HepG2 (cell line): ENCODE data around the gene TBXA2R. TPM values are rescaled to one million over a fixed set of nuclear protein-coding genes. Genes with fewer than 3 reads are reported as not detected.

Experiments used
- ATRX ChIP-seq: sonication (generic); formaldehyde crosslinking; IDR thresholded peaks from 2 replicates; pipeline ENCODE4 v1.4.0; 2020; ENCODE audit warnings: missing genetic modification reagents, borderline replicate concordance
- DNMT3B ChIP-seq: conservative IDR thresholded peaks from 2 replicates; pipeline ENCODE4 v1.6.1; 2016; ENCODE audit warnings: missing biosample characterization, control low read depth
- EED ChIP-seq: sonication (generic); formaldehyde crosslinking; IDR thresholded peaks from 2 replicates; pipeline ENCODE4 v1.5.0; 2020; ENCODE audit warnings: mild to moderate bottlenecking, missing genetic modification reagents
- FOXJ3 ChIP-seq: sonication (generic); formaldehyde crosslinking; IDR thresholded peaks from 2 replicates; pipeline ENCODE4 v1.4.0; 2020; ENCODE audit warnings: missing genetic modification reagents, mild to moderate bottlenecking, borderline replicate concordance
- GRHL1 ChIP-seq: sonication (generic); formaldehyde crosslinking; conservative IDR thresholded peaks from 2 replicates; pipeline ENCODE4 v1.8.0; 2022; ENCODE audit warnings: missing genetic modification reagents
- HNRNPL ChIP-seq: fragments of 200-400 bp; formaldehyde crosslinking; IDR thresholded peaks from 2 replicates; pipeline ENCODE4 v1.6.1; 2017; ENCODE audit warnings: mild to moderate bottlenecking, low read depth, low read length
- JUND ChIP-seq: sonication (generic); formaldehyde crosslinking; IDR thresholded peaks from 2 replicates; pipeline ENCODE4 v1.8.0; 2022; ENCODE audit warnings: mild to moderate bottlenecking, missing genetic modification reagents
- NR1H2 ChIP-seq: sonication (generic); formaldehyde crosslinking; IDR thresholded peaks from 2 replicates; pipeline ENCODE4 v1.8.1; 2022; ENCODE audit warnings: low read depth, missing genetic modification reagents, borderline replicate concordance
- NR2F1 ChIP-seq, 2 experiments: fragments of 450-650 bp in 1 of 2; formaldehyde crosslinking in 1 of 2; IDR thresholded peaks; 2 replicates each; pipeline versions ENCODE4 v1.5.0 to v1.6.1; 2016 to 2020; ENCODE audit warnings: mild to moderate bottlenecking in 1 of 2, missing compliant biosample characterization in 1 of 2, missing genetic modification reagents in 1 of 2, moderate library complexity in 1 of 2
- RBFOX2 ChIP-seq: fragments of 200-400 bp; formaldehyde crosslinking; IDR thresholded peaks from 2 replicates; pipeline ENCODE4 v1.6.1; 2017; ENCODE audit warnings: low read depth, mild to moderate bottlenecking, low read length
- ZFP91 ChIP-seq: sonication (generic); formaldehyde crosslinking; IDR thresholded peaks from 2 replicates; pipeline ENCODE4 v1.9.0; 2022; ENCODE audit warnings: missing genetic modification reagents, mild to moderate bottlenecking, borderline replicate concordance
- ZNF124 ChIP-seq: sonication (generic); formaldehyde crosslinking; IDR thresholded peaks from 2 replicates; pipeline ENCODE4 v1.4.0; 2020; ENCODE audit warnings: missing genetic modification reagents
- ZNF343 ChIP-seq: sonication (generic); formaldehyde crosslinking; IDR thresholded peaks from 2 replicates; pipeline ENCODE4 v1.4.0; 2020; ENCODE audit warnings: mild to moderate bottlenecking, missing genetic modification reagents
- ZNF414 ChIP-seq: sonication (generic); formaldehyde crosslinking; IDR thresholded peaks from 2 replicates; pipeline ENCODE4 v1.5.0; 2020; ENCODE audit warnings: missing genetic modification reagents
- ZNF550 ChIP-seq: sonication (generic); formaldehyde crosslinking; IDR thresholded peaks from 2 replicates; pipeline ENCODE4 v1.4.0; 2020; ENCODE audit warnings: mild to moderate bottlenecking, missing genetic modification reagents, borderline replicate concordance
- ZNF672 ChIP-seq: sonication (generic); formaldehyde crosslinking; IDR thresholded peaks from 2 replicates; pipeline ENCODE4 v1.8.1; 2022; ENCODE audit warnings: missing genetic modification reagents
- ZNF772 ChIP-seq: sonication (generic); formaldehyde crosslinking; IDR thresholded peaks from 2 replicates; pipeline ENCODE4 v1.5.0; 2020; ENCODE audit warnings: mild to moderate bottlenecking, missing genetic modification reagents
- ZNF773 ChIP-seq: sonication (generic); formaldehyde crosslinking; IDR thresholded peaks from 2 replicates; pipeline ENCODE4 v1.4.0; 2020; ENCODE audit warnings: missing genetic modification reagents, borderline replicate concordance
- ZNF800 ChIP-seq: sonication (generic); formaldehyde crosslinking; IDR thresholded peaks from 2 replicates; pipeline ENCODE4 v1.4.0; 2020; ENCODE audit warnings: missing genetic modification reagents
- polyA plus RNA-seq, 8 experiments: library from polyadenylated mRNA; depleted of rRNA in 3 of 8; stranded (reverse) in 7 of 8; unstranded in 1 of 8; fragments of >200 nt; fragmentation: Illumina TruSeq in 4 of 8; extraction: Trizol in 4 of 8; gene quantifications; 2 replicates each; pipeline versions ENCODE4 v1.2.1 to v1.2.3, GENCODE V29; 2011 to 2016; ENCODE audit warnings: low read depth in 4 of 8, missing spikeins in 1 of 8, mixed read lengths in 1 of 8; ENCODE audit not compliant: insufficient read depth in 1 of 8
- total RNA-seq, 5 experiments: library from RNA; depleted of rRNA; stranded (reverse); fragments of >200 nt; fragmentation: Illumina TruSeq; extraction: Trizol; gene quantifications; 2 replicates each; pipeline ENCODE4 v1.2.3, GENCODE V29; 2016; ENCODE audit warnings: low read depth in 1 of 5

Gene TBXA2R
- total and polyA plus RNA-seq, 2 of the 13 experiments (the other 11 are each of a cell fraction or from before 2014, with no cell fraction given): 0.09 TPM; not detected in 1

GRCh38 chr19:3557461-3558248 is 49.0 kb downstream of the TBXA2R start, which contains the start of gene MFSD12 (continued):
- no peak for TF ChIP-seq GRHL1 (CRISPR knock-in tag)
- TF ChIP-seq ZNF672 (CRISPR knock-in tag): no peak
- no peak for TF ChIP-seq ATRX (CRISPR knock-in tag)
- TF ChIP-seq HNRNPL: no peak
- no peak for TF ChIP-seq ZNF773
- TF ChIP-seq ZNF343 (CRISPR knock-in tag): 0 out of 2 replicates have a peak, but pooled peaks have one; percentile 39
- no peak for TF ChIP-seq ZNF550 (CRISPR knock-in tag)
- no peak for TF ChIP-seq NR2F1 (CRISPR knock-in tag; IDR thresholded peaks at IDR 0.05)
- no peak for TF ChIP-seq JUND (CRISPR knock-in tag)
- TF ChIP-seq ZNF414: no peak
- TF ChIP-seq NR1H2 (CRISPR knock-in tag): no peak
- no peak for TF ChIP-seq ZNF124 (CRISPR knock-in tag)
- no peak for TF ChIP-seq ZNF800
- TF ChIP-seq ZFP91 (CRISPR knock-in tag): peak; percentile 98
- no peak for TF ChIP-seq FOXJ3
- peak; percentile 86 for TF ChIP-seq RBFOX2
- no peak for TF ChIP-seq ZNF772
- TF ChIP-seq EED (CRISPR knock-in tag): no peak
- peak; percentile 80; the same call in 1 of the 2 replicates for TF ChIP-seq DNMT3B (CRISPR knock-in tag)
